ENCODE measurements around the gene SGK1.
"Not testable (repeated sequence)": the region's sequence is repeated elsewhere in the genome, so short reads cannot be mapped to it uniquely, and the experiment has no call there.

The SGK1 gene

GRCh38 chr6:134217798-134218140 is 100.1 kb downstream of the SGK1 start:
- H3K4me3 ChIP-seq (ENCODE audit: low read depth, low read length): no peak overlapping the region
- in situ Hi-C loops (cut with HindIII; ENCODE audit: low sequenced_read_pairs): no loop called here
- DNase-seq (ENCODE audit: low read depth, low spot score): no peak
- TF ChIP-seq, protein P1, sequence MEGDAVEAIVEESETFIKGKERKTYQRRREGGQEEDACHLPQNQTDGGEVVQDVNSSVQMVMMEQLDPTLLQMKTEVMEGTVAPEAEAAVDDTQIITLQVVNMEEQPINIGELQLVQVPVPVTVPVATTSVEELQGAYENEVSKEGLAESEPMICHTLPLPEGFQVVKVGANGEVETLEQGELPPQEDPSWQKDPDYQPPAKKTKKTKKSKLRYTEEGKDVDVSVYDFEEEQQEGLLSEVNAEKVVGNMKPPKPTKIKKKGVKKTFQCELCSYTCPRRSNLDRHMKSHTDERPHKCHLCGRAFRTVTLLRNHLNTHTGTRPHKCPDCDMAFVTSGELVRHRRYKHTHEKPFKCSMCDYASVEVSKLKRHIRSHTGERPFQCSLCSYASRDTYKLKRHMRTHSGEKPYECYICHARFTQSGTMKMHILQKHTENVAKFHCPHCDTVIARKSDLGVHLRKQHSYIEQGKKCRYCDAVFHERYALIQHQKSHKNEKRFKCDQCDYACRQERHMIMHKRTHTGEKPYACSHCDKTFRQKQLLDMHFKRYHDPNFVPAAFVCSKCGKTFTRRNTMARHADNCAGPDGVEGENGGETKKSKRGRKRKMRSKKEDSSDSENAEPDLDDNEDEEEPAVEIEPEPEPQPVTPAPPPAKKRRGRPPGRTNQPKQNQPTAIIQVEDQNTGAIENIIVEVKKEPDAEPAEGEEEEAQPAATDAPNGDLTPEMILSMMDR (IDR thresholded peaks at IDR 0.05; ENCODE audit: low read depth, low read length): no peak

- no peak for DNase-seq (ENCODE audit: low read depth, low spot score)
- TF ChIP-seq, protein P1 (IDR thresholded peaks at IDR 0.05; ENCODE audit: low read depth, low read length): no peak
- in situ Hi-C loops (cut with HindIII; ENCODE audit: low sequenced_read_pairs): no loop called here
- H3K4me3 ChIP-seq (ENCODE audit: low read depth, low read length): no peak overlapping the region
These were observed 100.7 kb downstream of the SGK1 start for GRCh38 chr6:134217105-134217797.

DNA sequence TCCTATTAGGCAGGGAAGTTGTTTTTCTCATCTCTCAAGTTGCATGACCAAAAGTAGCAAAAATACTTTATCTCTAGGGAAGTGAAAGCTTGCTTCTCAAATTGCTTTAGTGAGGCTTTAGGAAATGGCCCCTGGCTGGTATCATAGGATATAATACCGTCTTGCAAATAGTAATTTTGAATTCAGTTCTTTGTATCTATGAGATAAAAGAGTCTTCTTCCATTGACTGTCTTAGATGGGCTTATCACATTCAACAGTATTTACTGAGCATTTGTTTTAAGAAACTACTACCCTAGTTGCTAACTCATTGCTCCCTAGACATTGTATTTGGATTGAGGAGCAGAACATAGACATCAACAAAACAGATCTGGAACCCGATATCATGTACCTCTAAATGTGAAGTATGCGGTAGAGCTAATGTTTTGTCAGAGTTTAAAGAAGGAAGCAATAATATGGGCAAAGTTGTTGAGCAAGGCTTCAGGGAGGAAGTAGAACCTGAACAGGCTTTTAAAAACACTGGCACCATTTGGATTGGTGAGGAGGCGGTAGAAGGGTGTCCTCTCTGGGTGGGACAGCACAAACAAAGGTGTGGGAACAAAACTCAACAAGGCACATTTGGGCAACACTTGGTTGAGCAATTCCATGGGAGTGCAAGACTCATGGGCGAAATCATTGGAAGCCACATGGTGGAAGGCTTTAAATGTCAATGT is 101.5 kb downstream of the SGK1 start:
- DNase-seq (ENCODE audit: low read depth, low spot score): no peak
- TF ChIP-seq, protein P1 (IDR thresholded peaks at IDR 0.05; ENCODE audit: low read depth, low read length): no peak
- in situ Hi-C loops (cut with HindIII; ENCODE audit: low sequenced_read_pairs): no loop called here
- no peak overlapping the region for H3K4me3 ChIP-seq (ENCODE audit: low read depth, low read length)

GRCh38 chr6:134213410-134213809 is 104.5 kb downstream of the SGK1 start:
- H3K4me3 ChIP-seq (ENCODE audit: low read depth, low read length); in situ Hi-C loops (cut with HindIII; ENCODE audit: low sequenced_read_pairs); DNase-seq (ENCODE audit: low read depth, low spot score): not testable (repeated sequence)

DNA sequence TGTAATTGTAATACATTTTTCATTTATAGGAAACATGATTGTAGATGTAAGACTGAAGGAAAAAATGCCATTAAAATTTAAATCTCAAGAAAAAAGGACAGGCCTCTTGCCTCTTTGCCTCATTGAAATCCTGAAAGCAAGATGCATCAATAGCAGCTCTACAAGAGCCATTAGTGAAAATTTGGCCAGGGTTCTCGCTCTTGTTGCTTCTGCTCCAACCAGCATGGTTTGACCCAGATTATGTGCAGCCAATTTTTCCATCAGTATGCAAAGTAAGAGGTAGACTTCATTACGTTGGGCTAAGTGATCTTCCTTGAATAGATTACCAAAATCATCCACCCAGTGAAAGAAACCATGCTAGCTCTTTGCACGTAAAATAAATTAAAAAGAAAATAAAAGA is 106.6 kb downstream of the SGK1 start:
- no peak overlapping the region for H3K4me3 ChIP-seq (ENCODE audit: low read depth, low read length)
- no peak for DNase-seq (ENCODE audit: low read depth, low spot score)
- in situ Hi-C loops (cut with HindIII; ENCODE audit: low sequenced_read_pairs): no loop called here
- TF ChIP-seq, protein P1 (IDR thresholded peaks at IDR 0.05; ENCODE audit: low read depth, low read length): no peak

DNA sequence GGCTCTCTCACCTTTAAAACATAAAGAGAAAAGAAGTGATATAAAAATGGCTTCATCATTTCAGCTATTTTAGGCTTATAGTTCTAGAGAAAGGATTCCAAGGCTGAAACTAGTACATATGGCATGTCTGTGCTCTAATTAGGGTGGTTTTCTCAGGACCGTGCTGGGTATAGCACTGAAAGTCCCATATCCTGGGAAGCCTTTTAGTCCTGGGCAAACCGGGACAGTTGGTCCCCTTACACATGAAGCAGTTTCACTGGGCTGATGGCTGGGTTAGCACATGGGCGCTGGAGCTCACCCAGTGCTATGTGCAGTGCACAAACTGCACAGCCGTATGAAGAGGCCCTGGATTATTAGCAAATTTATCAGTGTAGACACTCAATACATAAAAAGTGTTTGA is 110.5 kb downstream of the SGK1 start:
- H3K4me3 ChIP-seq (ENCODE audit: low read depth, low read length): no peak overlapping the region
- in situ Hi-C loops (cut with HindIII; ENCODE audit: low sequenced_read_pairs): no loop called here
- no peak for DNase-seq (ENCODE audit: low read depth, low spot score)
- TF ChIP-seq, protein P1 (IDR thresholded peaks at IDR 0.05; ENCODE audit: low read depth, low read length): no peak

- no peak for DNase-seq (ENCODE audit: low read depth, low spot score)
- H3K4me3 ChIP-seq (ENCODE audit: low read depth, low read length): no peak overlapping the region
- in situ Hi-C loops (cut with HindIII; ENCODE audit: low sequenced_read_pairs): no loop called here
- TF ChIP-seq, protein P1 (IDR thresholded peaks at IDR 0.05; ENCODE audit: low read depth, low read length): no peak
These were observed 112.5 kb downstream of the SGK1 start for GRCh38 chr6:134205366-134205765.

GRCh38 chr6:134204759-134205158 is 113.2 kb downstream of the SGK1 start:
- H3K4me3 ChIP-seq (ENCODE audit: low read depth, low read length); DNase-seq (ENCODE audit: low read depth, low spot score); in situ Hi-C loops (cut with HindIII; ENCODE audit: low sequenced_read_pairs): not testable (repeated sequence)
